Measurements from ENCODE around the gene ARAF.

DNA sequence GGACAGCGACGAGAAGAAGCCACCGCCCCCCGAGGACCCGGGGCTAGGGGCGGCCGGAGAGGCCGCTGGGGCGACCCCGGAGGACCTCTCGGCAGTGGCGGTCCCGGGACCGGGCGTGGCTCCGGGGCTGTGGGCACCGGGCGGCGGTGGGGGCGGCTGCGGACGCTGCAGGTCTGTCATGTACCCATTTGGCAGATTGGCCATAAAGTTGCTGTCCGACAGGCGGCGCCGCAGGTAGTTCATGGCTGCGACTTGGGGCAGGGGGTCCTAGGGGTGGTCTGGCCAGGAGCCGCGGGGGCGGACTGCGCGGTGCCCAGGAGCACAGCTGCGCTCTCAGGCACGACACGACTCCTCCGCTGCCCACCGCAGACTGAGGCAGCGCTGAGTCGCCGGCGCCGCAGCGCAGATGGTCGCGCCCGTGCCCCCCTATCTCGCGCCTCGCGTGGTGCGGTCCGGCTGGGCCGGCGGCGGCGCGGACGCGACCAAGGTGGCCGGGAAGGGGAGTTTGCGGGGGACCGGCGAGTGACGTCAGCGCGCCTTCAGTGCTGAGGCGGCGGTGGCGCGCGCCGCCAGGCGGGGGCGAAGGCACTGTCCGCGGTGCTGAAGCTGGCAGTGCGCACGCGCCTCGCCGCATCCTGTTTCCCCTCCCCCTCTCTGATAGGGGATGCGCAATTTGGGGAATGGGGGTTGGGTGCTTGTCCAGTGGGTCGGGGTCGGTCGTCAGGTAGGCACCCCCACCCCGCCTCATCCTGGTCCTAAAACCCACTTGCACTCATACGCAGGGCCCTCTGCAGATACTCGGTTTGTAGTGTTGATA is 58.7 kb downstream of the ARAF start, which contains the start of gene SYN1:
- TF ChIP-seq, protein P1, sequence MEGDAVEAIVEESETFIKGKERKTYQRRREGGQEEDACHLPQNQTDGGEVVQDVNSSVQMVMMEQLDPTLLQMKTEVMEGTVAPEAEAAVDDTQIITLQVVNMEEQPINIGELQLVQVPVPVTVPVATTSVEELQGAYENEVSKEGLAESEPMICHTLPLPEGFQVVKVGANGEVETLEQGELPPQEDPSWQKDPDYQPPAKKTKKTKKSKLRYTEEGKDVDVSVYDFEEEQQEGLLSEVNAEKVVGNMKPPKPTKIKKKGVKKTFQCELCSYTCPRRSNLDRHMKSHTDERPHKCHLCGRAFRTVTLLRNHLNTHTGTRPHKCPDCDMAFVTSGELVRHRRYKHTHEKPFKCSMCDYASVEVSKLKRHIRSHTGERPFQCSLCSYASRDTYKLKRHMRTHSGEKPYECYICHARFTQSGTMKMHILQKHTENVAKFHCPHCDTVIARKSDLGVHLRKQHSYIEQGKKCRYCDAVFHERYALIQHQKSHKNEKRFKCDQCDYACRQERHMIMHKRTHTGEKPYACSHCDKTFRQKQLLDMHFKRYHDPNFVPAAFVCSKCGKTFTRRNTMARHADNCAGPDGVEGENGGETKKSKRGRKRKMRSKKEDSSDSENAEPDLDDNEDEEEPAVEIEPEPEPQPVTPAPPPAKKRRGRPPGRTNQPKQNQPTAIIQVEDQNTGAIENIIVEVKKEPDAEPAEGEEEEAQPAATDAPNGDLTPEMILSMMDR (IDR thresholded peaks at IDR 0.05), result no peak
- TF ChIP-seq POLR2A (IDR thresholded peaks at IDR 0.05; ENCODE audit: low read length) (no peak), EP300 (IDR thresholded peaks at IDR 0.05) (no peak)
- TF ChIP-seq, protein P2, sequence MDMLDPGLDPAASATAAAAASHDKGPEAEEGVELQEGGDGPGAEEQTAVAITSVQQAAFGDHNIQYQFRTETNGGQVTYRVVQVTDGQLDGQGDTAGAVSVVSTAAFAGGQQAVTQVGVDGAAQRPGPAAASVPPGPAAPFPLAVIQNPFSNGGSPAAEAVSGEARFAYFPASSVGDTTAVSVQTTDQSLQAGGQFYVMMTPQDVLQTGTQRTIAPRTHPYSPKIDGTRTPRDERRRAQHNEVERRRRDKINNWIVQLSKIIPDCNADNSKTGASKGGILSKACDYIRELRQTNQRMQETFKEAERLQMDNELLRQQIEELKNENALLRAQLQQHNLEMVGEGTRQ (IDR thresholded peaks at IDR 0.05), result no peak

Measured in A549 (cell line).